PC-3 (cell line): ENCODE results near the gene ZNF407.

Source experiments
- CTCF ChIP-seq: fragments of 300-600 bp; sonication (generic); conservative IDR thresholded peaks from 2 replicates; pipeline ENCODE4 v1.5.1; 2017; ENCODE audit warnings: antibody characterized with exemption, low read depth, mild to moderate bottlenecking, low read length
- EZH2 ChIP-seq: fragments of 300-600 bp; sonication (generic); IDR thresholded peaks from one replicate; pipeline ENCODE4 v1.6.1; 2017; ENCODE audit warnings: antibody characterized with exemption, mild to moderate bottlenecking, low read length; ENCODE audit not compliant: unreplicated experiment

- TF ChIP-seq CTCF (no peak), EZH2 (no peak)
Observed at GRCh38 chr18:74836296-74837139, 238.8 kb downstream of the ZNF407 start.
